HL-60 (cell line): ENCODE measurements around the gene CPT1A.

Source experiments
- GABPA ChIP-seq: IDR thresholded peaks from 2 replicates; pipeline ENCODE4 v1.6.1; 2012; ENCODE audit warnings: low read depth
- REST ChIP-seq: IDR thresholded peaks from 2 replicates; pipeline ENCODE4 v1.6.1; 2012; ENCODE audit warnings: low read depth; ENCODE audit not compliant: insufficient replicate concordance
- TF ChIP-seq, protein P1 (sequence below): IDR thresholded peaks from one replicate; pipeline ENCODE4 v1.5.1; 2011; ENCODE audit warnings: low read length, control low read depth, inconsistent platforms; ENCODE audit not compliant: insufficient read depth

- TF ChIP-seq, protein P1, sequence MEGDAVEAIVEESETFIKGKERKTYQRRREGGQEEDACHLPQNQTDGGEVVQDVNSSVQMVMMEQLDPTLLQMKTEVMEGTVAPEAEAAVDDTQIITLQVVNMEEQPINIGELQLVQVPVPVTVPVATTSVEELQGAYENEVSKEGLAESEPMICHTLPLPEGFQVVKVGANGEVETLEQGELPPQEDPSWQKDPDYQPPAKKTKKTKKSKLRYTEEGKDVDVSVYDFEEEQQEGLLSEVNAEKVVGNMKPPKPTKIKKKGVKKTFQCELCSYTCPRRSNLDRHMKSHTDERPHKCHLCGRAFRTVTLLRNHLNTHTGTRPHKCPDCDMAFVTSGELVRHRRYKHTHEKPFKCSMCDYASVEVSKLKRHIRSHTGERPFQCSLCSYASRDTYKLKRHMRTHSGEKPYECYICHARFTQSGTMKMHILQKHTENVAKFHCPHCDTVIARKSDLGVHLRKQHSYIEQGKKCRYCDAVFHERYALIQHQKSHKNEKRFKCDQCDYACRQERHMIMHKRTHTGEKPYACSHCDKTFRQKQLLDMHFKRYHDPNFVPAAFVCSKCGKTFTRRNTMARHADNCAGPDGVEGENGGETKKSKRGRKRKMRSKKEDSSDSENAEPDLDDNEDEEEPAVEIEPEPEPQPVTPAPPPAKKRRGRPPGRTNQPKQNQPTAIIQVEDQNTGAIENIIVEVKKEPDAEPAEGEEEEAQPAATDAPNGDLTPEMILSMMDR: no peak
- TF ChIP-seq GABPA (no peak), REST (no peak)
Observed at GRCh38 chr11:68842427-68843051, 823 bp upstream of the CPT1A start.
